Suprapubic skin (tissue), 4 donors: ENCODE data around the gene NOS1AP. TPM values are rescaled to one million over a fixed set of nuclear protein-coding genes. Genes with fewer than 3 reads are reported as not detected.
A peak's percentile ranks its signal among the peaks of the same experiment; 100 is the strongest.

Experiments used
- DNase-seq, 2 donors: peaks; one replicate each; pipeline ENCODE4 v3.0.0-alpha.2; 2019; ENCODE audit warnings: low spot score in 2 of 2
- H3K27ac ChIP-seq: fragments of 200-600 bp; sonication (generic); one replicate; pipeline ENCODE4 v1.5.1; 2019
- H3K27me3 ChIP-seq: fragments of 200-600 bp; sonication (generic); one replicate; pipeline ENCODE4 v1.5.1; 2019
- H3K36me3 ChIP-seq: fragments of 200-600 bp; sonication (generic); one replicate; pipeline ENCODE4 v1.5.1; 2019
- H3K4me1 ChIP-seq: fragments of 200-600 bp; sonication (generic); one replicate; pipeline ENCODE4 v1.5.1; 2019
- H3K4me3 ChIP-seq: fragments of 200-600 bp; sonication (generic); one replicate; pipeline ENCODE4 v1.5.1; 2019; ENCODE audit warnings: mild to moderate bottlenecking
- H3K9me3 ChIP-seq: fragments of 200-600 bp; sonication (generic); one replicate; pipeline ENCODE4 v1.5.1; 2019
- CTCF ChIP-seq, 2 donors: fragments of 200-600 bp in 1 of 2; fragments of 450-650 bp in 1 of 2; sonication (generic) in 1 of 2; IDR thresholded peaks; one replicate each; pipeline ENCODE4 v1.5.1; 2016 to 2019; ENCODE audit warnings: antibody characterized with exemption in 2 of 2, mild to moderate bottlenecking in 1 of 2, moderate library complexity in 1 of 2
- EP300 ChIP-seq: sonication (generic); formaldehyde crosslinking; IDR thresholded peaks from one replicate; pipeline ENCODE4 v1.6.1; 2017; ENCODE audit warnings: antibody characterized with exemption
- POLR2A ChIP-seq, 2 donors: fragments of 450-650 bp; IDR thresholded peaks; one replicate each; pipeline ENCODE4 v1.6.1; 2017; ENCODE audit warnings: antibody characterized with exemption in 2 of 2, mild to moderate bottlenecking in 2 of 2, moderate library complexity in 2 of 2
- POLR2AphosphoS5 ChIP-seq, 3 donors: sonication (generic); formaldehyde crosslinking; IDR thresholded peaks; one replicate each; pipeline ENCODE4 v1.6.1; 2017; ENCODE audit warnings: antibody characterized with exemption in 3 of 3
- WGBS: methylation state at CpG from one replicate; pipeline ENCODE4 v1.1.5; 2018; 5-methylcytosine and 5-hydroxymethylcytosine counted together
- total RNA-seq, 4 donors: library from RNA; depleted of rRNA; stranded (reverse); fragments of >200 nt; gene quantifications; one replicate each; pipeline ENCODE4 v1.1.0, GENCODE V29; 2016

The NOS1AP gene
- total RNA-seq, 4 donors from 2014 or later = 1.9 to 9.5 (median 3.3) TPM

- no peaks in the 10 kb centered on the region for H3K27me3 ChIP-seq
- 75% methylated on average over 13 of the region's 13 CpGs for WGBS
- TF ChIP-seq EP300 = no peak
- no peak for TF ChIP-seq POLR2A (IDR thresholded peaks at IDR 0.05)
- no peak for TF ChIP-seq POLR2AphosphoS5 (IDR thresholded peaks at IDR 0.05)
- no peak for TF ChIP-seq CTCF (IDR thresholded peaks at IDR 0.05)
- no peaks in the 10 kb centered on the region for H3K9me3 ChIP-seq
- DNase-seq = peak in 1 of 2 donors; percentile 72
- peak overlapping the region; percentile 76 for H3K27ac ChIP-seq
- no peak overlapping the region for H3K4me3 ChIP-seq
- H3K4me1 ChIP-seq = peaks cover 14% of the 10 kb centered on the region
- no peaks in the 10 kb centered on the region for H3K36me3 ChIP-seq
These were observed 312.7 kb downstream of the NOS1AP start for GRCh38 chr1:162381941-162382750.

DNA sequence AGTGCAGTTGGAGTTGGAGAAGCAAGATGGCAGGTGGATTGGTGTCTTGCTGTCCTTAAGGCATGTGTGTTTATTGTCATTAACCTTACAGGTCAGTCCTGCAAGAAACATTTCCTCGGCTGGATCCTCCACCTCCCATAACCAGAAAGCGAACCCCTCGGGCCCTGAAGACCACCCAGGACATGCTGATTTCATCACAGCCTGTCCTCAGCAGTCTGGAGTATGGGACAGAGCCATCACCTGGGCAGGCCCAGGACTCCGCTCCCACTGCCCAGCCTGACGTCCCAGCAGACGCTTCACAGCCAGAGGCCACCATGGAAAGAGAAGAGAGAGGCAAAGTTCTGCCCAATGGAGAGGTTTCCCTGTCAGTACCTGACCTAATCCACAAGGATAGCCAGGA is 313.6 kb downstream of the NOS1AP start:
- DNase-seq = no peak
- Histone ChIP-seq H3K4me1 (peaks cover 14% of the 10 kb centered on the region), H3K27ac (no peak overlapping the region), H3K9me3 (no peaks in the 10 kb centered on the region), H3K36me3 (no peaks in the 10 kb centered on the region), H3K27me3 (no peaks in the 10 kb centered on the region), H3K4me3 (no peak overlapping the region)
- 89% methylated on average over 5 of the region's 6 CpGs for WGBS
- no peak for TF ChIP-seq CTCF (IDR thresholded peaks at IDR 0.05)
- TF ChIP-seq EP300 = no peak
- no peak for TF ChIP-seq POLR2AphosphoS5 (IDR thresholded peaks at IDR 0.05)
- TF ChIP-seq POLR2A (IDR thresholded peaks at IDR 0.05) = no peak

DNA sequence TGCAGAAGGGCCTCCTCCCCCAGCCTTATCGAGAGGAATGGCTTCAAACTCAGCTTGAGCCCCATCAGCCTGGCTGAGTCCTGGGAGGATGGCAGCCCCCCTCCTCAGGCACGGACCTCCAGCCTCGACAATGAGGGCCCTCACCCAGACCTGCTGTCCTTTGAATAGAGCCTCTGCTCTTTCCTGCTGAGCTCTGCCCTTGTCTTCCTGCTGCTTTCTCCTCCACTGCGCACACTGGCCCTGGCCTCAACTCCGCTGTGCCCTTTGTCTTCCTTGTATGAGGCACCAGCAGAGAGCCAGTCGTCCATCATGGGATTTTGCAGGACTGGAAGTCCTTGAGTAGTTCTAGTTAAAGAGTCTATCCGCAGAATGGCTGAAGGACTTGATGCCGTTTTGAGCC is 314.0 kb downstream of the NOS1AP start:
- H3K4me3 ChIP-seq = no peak overlapping the region
- DNase-seq = peak in 1 of 2 donors; percentile 69
- no peaks in the 10 kb centered on the region for H3K9me3 ChIP-seq
- H3K36me3 ChIP-seq = no peaks in the 10 kb centered on the region
- 91% methylated on average over 8 of the region's 8 CpGs for WGBS
- TF ChIP-seq CTCF (IDR thresholded peaks at IDR 0.05) (no peak), POLR2AphosphoS5 (IDR thresholded peaks at IDR 0.05) (no peak), EP300 (no peak), POLR2A (IDR thresholded peaks at IDR 0.05) (no peak)
- H3K27me3 ChIP-seq = no peaks in the 10 kb centered on the region
- peaks cover 14% of the 10 kb centered on the region for H3K4me1 ChIP-seq
- H3K27ac ChIP-seq = no peak overlapping the region

DNA sequence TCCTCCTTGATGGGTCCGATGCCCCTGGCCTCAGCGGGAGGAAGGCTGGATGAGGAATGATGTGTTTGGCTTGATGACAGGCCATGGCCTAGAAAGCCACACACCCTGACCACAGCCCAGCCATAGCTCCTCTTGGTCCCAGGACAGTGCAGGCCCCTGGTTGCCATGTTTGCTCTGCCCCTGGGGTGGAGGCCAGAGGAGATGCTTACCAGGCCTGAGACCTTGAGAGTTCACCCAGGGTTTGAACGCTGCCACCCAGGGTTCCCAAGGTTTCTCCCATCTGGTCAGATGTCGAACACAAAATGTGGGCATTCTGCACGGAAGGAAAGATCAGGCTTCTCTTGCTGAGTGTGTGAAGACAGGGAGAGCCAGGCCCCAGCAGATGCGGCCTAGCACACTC is 314.6 kb downstream of the NOS1AP start:
- Histone ChIP-seq H3K4me1 (peaks cover 16% of the 10 kb centered on the region), H3K27ac (no peak overlapping the region), H3K4me3 (no peak overlapping the region), H3K9me3 (no peaks in the 10 kb centered on the region), H3K27me3 (no peaks in the 10 kb centered on the region), H3K36me3 (no peaks in the 10 kb centered on the region)
- DNase-seq = peak in 1 of 2 donors; percentile 37
- TF ChIP-seq EP300 (no peak), CTCF (IDR thresholded peaks at IDR 0.05) (no peak), POLR2A (IDR thresholded peaks at IDR 0.05) (no peak), POLR2AphosphoS5 (IDR thresholded peaks at IDR 0.05) (no peak)
- 74% methylated on average over 5 of the region's 6 CpGs for WGBS

DNA sequence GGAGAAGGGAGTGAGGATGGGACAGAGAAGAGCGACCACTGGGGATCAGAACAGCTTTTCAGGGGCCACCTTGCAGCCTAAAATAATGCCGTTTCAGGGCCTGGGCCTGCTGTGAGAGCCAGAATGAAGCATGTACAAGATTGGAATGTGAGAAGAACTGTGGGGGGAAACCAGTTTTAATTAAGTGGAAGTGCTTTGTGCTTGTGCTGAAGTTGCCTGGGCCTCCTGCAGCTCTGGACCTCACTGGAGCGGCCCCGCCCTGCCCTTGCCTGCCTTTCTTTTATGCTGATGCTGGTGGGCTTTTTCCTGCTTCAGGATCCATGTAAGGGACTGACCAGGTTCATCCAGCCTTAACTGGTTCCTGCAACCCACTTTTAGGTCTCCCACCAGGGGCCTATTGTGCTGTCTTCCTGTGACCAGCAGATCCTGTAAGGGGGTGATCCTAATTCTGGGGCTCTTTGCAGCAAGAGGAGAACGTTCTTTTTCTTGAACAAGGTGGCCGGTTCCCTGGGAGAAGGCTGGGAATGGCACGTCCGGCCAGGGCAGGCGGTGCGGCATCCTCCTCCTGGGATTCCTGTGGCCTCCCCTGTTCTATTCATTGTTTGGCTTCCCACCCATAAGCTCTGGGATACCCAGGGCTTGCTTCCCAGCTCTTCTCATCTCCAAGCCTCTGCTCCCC is 315.2 kb downstream of the NOS1AP start:
- Histone ChIP-seq H3K4me3 (no peak overlapping the region), H3K27ac (no peak overlapping the region), H3K9me3 (no peaks in the 10 kb centered on the region), H3K27me3 (no peaks in the 10 kb centered on the region), H3K4me1 (peaks cover 21% of the 10 kb centered on the region), H3K36me3 (no peaks in the 10 kb centered on the region)
- TF ChIP-seq EP300 = no peak
- 88% methylated on average over 10 of the region's 10 CpGs for WGBS
- DNase-seq = peak in 1 of 2 donors; percentile 31
